GM21367 (cell line): Measurements from ENCODE around the gene TMEM201.

Experiments used
- ATAC-seq: cut with Tn5 transposase; IDR thresholded peaks from one replicate; pipeline ENCODE4 v1.9.1; 2021; ENCODE audit not compliant: unreplicated experiment

TMEM201 gene

GRCh38 chr1:9652379-9653209 lies 63.9 kb downstream of the TMEM201 start:
- ATAC-seq = no peak

GRCh38 chr1:9653210-9653490 lies 64.4 kb downstream of the TMEM201 start:
- ATAC-seq = no peak

GRCh38 chr1:9653491-9654050 lies 64.9 kb downstream of the TMEM201 start:
- no peak for ATAC-seq

GRCh38 chr1:9654051-9654833 lies 65.5 kb downstream of the TMEM201 start:
- no peak for ATAC-seq

- no peak for ATAC-seq
These were observed 66.4 kb downstream of the TMEM201 start for GRCh38 chr1:9654834-9655723.

- no peak for ATAC-seq
These were observed 67.1 kb downstream of the TMEM201 start for GRCh38 chr1:9655836-9656235.

- ATAC-seq = no peak
These were observed 68.9 kb downstream of the TMEM201 start for GRCh38 chr1:9657521-9658032.

- no peak for ATAC-seq
These were observed 69.5 kb downstream of the TMEM201 start for GRCh38 chr1:9658199-9658598.

- no peak for ATAC-seq
These were observed 70.6 kb downstream of the TMEM201 start for GRCh38 chr1:9659328-9659727.

- ATAC-seq = no peak
These were observed 74.5 kb downstream of the TMEM201 start for GRCh38 chr1:9663257-9663656.
